ENCODE measurements around the gene HNRNPU. TPM values are rescaled to one million over a fixed set of nuclear protein-coding genes. Genes with fewer than 3 reads are reported as not detected.

HNRNPU gene
- total RNA-seq, 1 experiment from 2014 or later: 746 TPM

DNA sequence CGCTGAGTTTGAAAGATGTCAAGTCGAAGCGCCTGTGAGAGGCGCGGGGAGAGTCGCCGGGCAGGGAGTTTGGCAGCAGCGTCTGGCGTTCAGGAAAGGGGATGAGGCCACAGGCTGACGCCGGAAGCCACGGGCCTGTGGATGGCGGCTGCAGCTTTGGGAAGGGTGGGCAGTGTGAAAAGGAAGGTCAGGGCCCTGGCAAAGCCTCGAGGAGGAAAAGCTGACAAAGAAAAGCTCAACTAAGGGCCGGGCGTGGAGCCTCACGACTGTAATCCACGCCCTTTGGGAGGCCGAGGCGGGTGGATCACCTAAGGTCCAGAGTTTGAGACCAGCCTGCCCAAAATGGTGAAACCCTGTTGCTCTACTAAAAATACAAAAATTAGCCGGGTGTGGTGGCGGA, 54.1 kb downstream of the HNRNPU start:
- CTCF ChIA-PET: no interaction called here
- no TSS peak for BruUV-seq (replicated peaks)
- Histone ChIP-seq H3K4me1 (ENCODE audit: insufficient read depth, low read length, poor library complexity, severe bottlenecking) (no peaks in the 10 kb centered on the region), H3K9me3 (ENCODE audit: low read depth, low read length, poor library complexity, severe bottlenecking) (no peaks in the 10 kb centered on the region), H3K36me3 (ENCODE audit: insufficient read depth, low read length, poor library complexity, severe bottlenecking) (no peaks in the 10 kb centered on the region), H3K4me3 (ENCODE audit: low read depth, low read length, poor library complexity, severe bottlenecking) (no peak overlapping the region), H3K27ac (ENCODE audit: low read depth, low read length, poor library complexity, severe bottlenecking) (no peak overlapping the region), H3K27me3 (replicated peaks; ENCODE audit: insufficient read depth, low read depth, low read length, poor library complexity) (no peaks in the 10 kb centered on the region)
- POLR2A ChIA-PET (ENCODE audit: low non-redundant PET): no interaction called here
- intact Hi-C loops (cut with micrococcal nuclease; ENCODE audit: unreplicated experiment): no loop called here
- TF ChIP-seq EZH2 (IDR thresholded peaks at IDR 0.05; ENCODE audit: borderline replicate concordance, low read depth, low read length, poor library complexity, severe bottlenecking): no peak
- TF ChIP-seq, protein P1, sequence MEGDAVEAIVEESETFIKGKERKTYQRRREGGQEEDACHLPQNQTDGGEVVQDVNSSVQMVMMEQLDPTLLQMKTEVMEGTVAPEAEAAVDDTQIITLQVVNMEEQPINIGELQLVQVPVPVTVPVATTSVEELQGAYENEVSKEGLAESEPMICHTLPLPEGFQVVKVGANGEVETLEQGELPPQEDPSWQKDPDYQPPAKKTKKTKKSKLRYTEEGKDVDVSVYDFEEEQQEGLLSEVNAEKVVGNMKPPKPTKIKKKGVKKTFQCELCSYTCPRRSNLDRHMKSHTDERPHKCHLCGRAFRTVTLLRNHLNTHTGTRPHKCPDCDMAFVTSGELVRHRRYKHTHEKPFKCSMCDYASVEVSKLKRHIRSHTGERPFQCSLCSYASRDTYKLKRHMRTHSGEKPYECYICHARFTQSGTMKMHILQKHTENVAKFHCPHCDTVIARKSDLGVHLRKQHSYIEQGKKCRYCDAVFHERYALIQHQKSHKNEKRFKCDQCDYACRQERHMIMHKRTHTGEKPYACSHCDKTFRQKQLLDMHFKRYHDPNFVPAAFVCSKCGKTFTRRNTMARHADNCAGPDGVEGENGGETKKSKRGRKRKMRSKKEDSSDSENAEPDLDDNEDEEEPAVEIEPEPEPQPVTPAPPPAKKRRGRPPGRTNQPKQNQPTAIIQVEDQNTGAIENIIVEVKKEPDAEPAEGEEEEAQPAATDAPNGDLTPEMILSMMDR (conservative IDR thresholded peaks at IDR 0.05; ENCODE audit: low read depth, low read length): no peak
- DNase-seq (ENCODE audit: low spot score): no peak

DNA sequence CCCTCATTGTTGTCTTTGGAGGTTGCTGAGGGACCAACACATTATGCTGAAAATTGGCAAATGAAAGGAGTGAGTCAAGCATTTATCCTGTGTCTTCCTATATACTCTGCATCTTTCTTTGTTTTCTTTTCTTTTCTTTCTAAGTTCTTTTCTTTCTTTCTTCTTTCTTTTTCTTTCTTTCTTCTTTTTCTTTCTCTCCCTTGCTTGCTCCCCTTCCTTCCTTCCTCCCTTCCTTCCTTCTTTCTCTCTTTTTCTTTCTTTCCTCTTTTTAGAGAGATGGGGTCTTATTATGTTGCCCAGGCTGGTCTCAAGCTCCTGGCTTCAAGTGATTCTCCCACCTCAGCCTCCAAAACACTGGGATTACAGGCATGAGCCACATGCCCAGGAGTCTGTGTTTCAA, 57.2 kb downstream of the HNRNPU start:
- no TSS peak for BruUV-seq (replicated peaks)
- intact Hi-C loops (cut with micrococcal nuclease; ENCODE audit: unreplicated experiment): no loop called here
- no peak for TF ChIP-seq EZH2 (IDR thresholded peaks at IDR 0.05; ENCODE audit: borderline replicate concordance, low read depth, low read length, poor library complexity, severe bottlenecking)
- TF ChIP-seq, protein P1 (conservative IDR thresholded peaks at IDR 0.05; ENCODE audit: low read depth, low read length): no peak
- peak; percentile 78 for DNase-seq (ENCODE audit: low spot score)
- Histone ChIP-seq H3K4me3 (ENCODE audit: low read depth, low read length, poor library complexity, severe bottlenecking) (no peak overlapping the region), H3K27ac (ENCODE audit: low read depth, low read length, poor library complexity, severe bottlenecking) (no peak overlapping the region), H3K9me3 (ENCODE audit: low read depth, low read length, poor library complexity, severe bottlenecking) (no peaks in the 10 kb centered on the region), H3K36me3 (ENCODE audit: insufficient read depth, low read length, poor library complexity, severe bottlenecking) (no peaks in the 10 kb centered on the region), H3K4me1 (ENCODE audit: insufficient read depth, low read length, poor library complexity, severe bottlenecking) (no peaks in the 10 kb centered on the region), H3K27me3 (replicated peaks; ENCODE audit: insufficient read depth, low read depth, low read length, poor library complexity) (no peaks in the 10 kb centered on the region)
- POLR2A ChIA-PET (ENCODE audit: low non-redundant PET): interaction anchor here (0.6 kb wide), 1 partner anchor 207 kb away, joined by 12 read pairs; no protein-coding TSS in a partner anchor
- CTCF ChIA-PET: no interaction called here

DNA sequence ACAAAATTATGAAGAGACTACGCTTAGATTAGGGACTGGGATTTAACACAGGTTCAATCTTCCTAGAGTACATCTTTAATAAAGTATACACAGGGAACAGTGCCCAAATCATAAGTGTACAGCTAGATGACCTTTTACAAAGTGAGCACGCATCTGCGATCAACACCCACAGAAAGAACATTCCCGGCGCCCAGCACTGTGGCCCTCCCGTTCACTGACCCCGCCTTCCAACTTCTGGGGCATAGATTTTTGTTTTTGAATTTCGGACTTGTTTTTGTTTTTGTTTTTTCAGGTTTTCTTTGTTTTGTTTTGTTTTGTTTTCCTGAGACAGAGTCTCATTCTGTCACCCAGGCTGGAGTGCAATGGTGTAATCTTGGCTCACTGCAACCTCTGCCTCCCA, 59.5 kb downstream of the HNRNPU start:
- Histone ChIP-seq H3K27me3 (replicated peaks; ENCODE audit: insufficient read depth, low read depth, low read length, poor library complexity) (no peaks in the 10 kb centered on the region), H3K9me3 (ENCODE audit: low read depth, low read length, poor library complexity, severe bottlenecking) (no peaks in the 10 kb centered on the region), H3K36me3 (ENCODE audit: insufficient read depth, low read length, poor library complexity, severe bottlenecking) (no peaks in the 10 kb centered on the region), H3K27ac (ENCODE audit: low read depth, low read length, poor library complexity, severe bottlenecking) (no peak overlapping the region), H3K4me3 (ENCODE audit: low read depth, low read length, poor library complexity, severe bottlenecking) (no peak overlapping the region), H3K4me1 (ENCODE audit: insufficient read depth, low read length, poor library complexity, severe bottlenecking) (no peaks in the 10 kb centered on the region)
- POLR2A ChIA-PET (ENCODE audit: low non-redundant PET): no interaction called here
- CTCF ChIA-PET: no interaction called here
- DNase-seq (ENCODE audit: low spot score): no peak
- TF ChIP-seq EZH2 (IDR thresholded peaks at IDR 0.05; ENCODE audit: borderline replicate concordance, low read depth, low read length, poor library complexity, severe bottlenecking): no peak
- intact Hi-C loops (cut with micrococcal nuclease; ENCODE audit: unreplicated experiment): no loop called here
- no TSS peak for BruUV-seq (replicated peaks)

DNA sequence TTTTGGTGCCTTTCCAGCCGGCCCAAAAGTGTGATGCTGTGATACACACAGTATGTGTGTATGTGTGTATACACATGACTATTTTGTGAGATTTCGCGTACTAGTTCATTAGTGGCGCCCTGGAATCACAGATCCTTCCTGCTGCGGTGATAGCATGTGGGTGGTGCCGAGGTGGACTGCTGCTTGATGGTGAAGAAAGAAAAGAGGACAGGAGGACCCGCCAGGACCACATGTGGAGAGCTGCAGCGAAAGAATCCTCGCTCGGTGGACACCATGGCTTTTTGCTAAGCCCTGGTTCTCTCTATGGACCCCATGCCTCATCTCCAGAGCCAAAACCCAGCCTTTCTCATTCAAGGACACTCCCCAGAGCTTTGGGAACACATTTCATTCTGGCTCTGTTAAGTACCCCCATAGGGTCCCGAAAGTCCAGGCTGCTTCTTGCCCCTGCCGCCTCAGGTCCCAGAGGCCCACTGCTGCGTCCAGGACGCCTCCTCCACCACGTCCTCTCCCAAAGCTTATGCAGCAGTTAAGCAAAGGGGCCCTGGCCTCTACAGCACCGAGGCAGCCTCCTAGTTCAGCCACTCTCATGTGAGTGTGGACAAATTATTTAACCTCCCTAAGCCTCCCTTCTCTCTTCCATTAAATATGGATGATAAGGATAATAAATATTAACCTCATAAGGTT, 61.6 kb downstream of the HNRNPU start:
- no TSS peak for BruUV-seq (replicated peaks)
- ChIA-PET POLR2A (ENCODE audit: low non-redundant PET) (no interaction called here), CTCF (interaction anchor here (2.2 kb wide), 1 partner anchor 240 kb away, joined by 15 read pairs; no protein-coding TSS in a partner anchor)

More for the DNA sequence above, 61.6 kb downstream of the HNRNPU start:
- DNase-seq (ENCODE audit: low spot score): no peak
- Histone ChIP-seq H3K27me3 (replicated peaks; ENCODE audit: insufficient read depth, low read depth, low read length, poor library complexity) (no peaks in the 10 kb centered on the region), H3K4me1 (ENCODE audit: insufficient read depth, low read length, poor library complexity, severe bottlenecking) (no peaks in the 10 kb centered on the region), H3K4me3 (ENCODE audit: low read depth, low read length, poor library complexity, severe bottlenecking) (no peak overlapping the region), H3K27ac (ENCODE audit: low read depth, low read length, poor library complexity, severe bottlenecking) (no peak overlapping the region), H3K9me3 (ENCODE audit: low read depth, low read length, poor library complexity, severe bottlenecking) (no peaks in the 10 kb centered on the region), H3K36me3 (ENCODE audit: insufficient read depth, low read length, poor library complexity, severe bottlenecking) (no peaks in the 10 kb centered on the region)
- TF ChIP-seq, protein P1 (conservative IDR thresholded peaks at IDR 0.05; ENCODE audit: low read depth, low read length): no peak
- TF ChIP-seq EZH2 (IDR thresholded peaks at IDR 0.05; ENCODE audit: borderline replicate concordance, low read depth, low read length, poor library complexity, severe bottlenecking): no peak
- intact Hi-C loops (cut with micrococcal nuclease; ENCODE audit: unreplicated experiment): no loop called here

Data from A673 (cell line).